Endodermal cell (in vitro differentiated cells): ENCODE results near the gene F3. TPM values are rescaled to one million over a fixed set of nuclear protein-coding genes. Genes with fewer than 3 reads are reported as not detected.

Experiments used
- DNase-seq: peaks from one replicate; pipeline ENCODE4 v3.0.0-alpha.2; 2017
- H3K27ac ChIP-seq: 2 replicates; pipeline ENCODE4 v1.5.1; 2013; ENCODE audit warnings: mild to moderate bottlenecking, low read depth, low read length, moderate library complexity
- H3K27me3 ChIP-seq: 2 replicates; pipeline ENCODE4 v1.6.1; 2013; ENCODE audit warnings: mild to moderate bottlenecking, low read length, moderate library complexity; ENCODE audit not compliant: insufficient read depth, control insufficient read depth, poor library complexity, severe bottlenecking
- H3K36me3 ChIP-seq: 2 replicates; pipeline ENCODE4 v1.7.0; 2013; ENCODE audit warnings: mild to moderate bottlenecking, low read length, moderate library complexity; ENCODE audit not compliant: control insufficient read depth, insufficient read depth
- H3K4me1 ChIP-seq: one replicate; pipeline ENCODE4 v1.7.0; 2013; ENCODE audit warnings: low read length; ENCODE audit not compliant: control insufficient read depth, insufficient read depth
- H3K4me3 ChIP-seq: 2 replicates; pipeline ENCODE4 v1.5.1; 2013; ENCODE audit warnings: mild to moderate bottlenecking, low read length, moderate library complexity
- H3K9ac ChIP-seq: 2 replicates; pipeline ENCODE4 v1.6.1; 2013; ENCODE audit warnings: mild to moderate bottlenecking, low read length, moderate library complexity; ENCODE audit not compliant: poor library complexity, severe bottlenecking; ENCODE audit errors: extremely low read depth
- H3K9me3 ChIP-seq: 2 replicates; pipeline ENCODE4 v1.6.1; 2013; ENCODE audit warnings: mild to moderate bottlenecking, low read length, moderate library complexity; ENCODE audit not compliant: control insufficient read depth
- H3K27ac Mint-ChIP-seq: 2 replicates; pipeline ENCODE4 v1.8.0; 2020; ENCODE audit warnings: mixed read lengths
- H3K27me3 Mint-ChIP-seq: 2 replicates; pipeline ENCODE4 v1.8.0; 2021; ENCODE audit warnings: mild to moderate bottlenecking, mixed read lengths; ENCODE audit not compliant: insufficient read depth
- H3K36me3 Mint-ChIP-seq: 2 replicates; pipeline ENCODE4 v1.8.0; 2020; ENCODE audit warnings: low read depth, mixed read lengths
- H3K4me1 Mint-ChIP-seq: 2 replicates; pipeline ENCODE4 v1.8.0; 2020; ENCODE audit warnings: mixed read lengths
- H3K4me3 Mint-ChIP-seq: 2 replicates; pipeline ENCODE4 v1.8.0; 2020; ENCODE audit warnings: mild to moderate bottlenecking, moderate library complexity, mixed read lengths
- H3K9me3 Mint-ChIP-seq: 2 replicates; pipeline ENCODE4 v1.8.0; 2020; ENCODE audit warnings: mild to moderate bottlenecking, mixed read lengths
- WGBS, 2 experiments: methylation state at CpG; one replicate each; pipeline versions ENCODE4 v1.1.5 to v1.1.7; 2013; ENCODE audit warnings: missing lambda C conversion rate in 2 of 2, mixed read lengths in 1 of 2; ENCODE audit not compliant: insufficient coverage in 1 of 2, insufficient read length in 1 of 2; 5-methylcytosine and 5-hydroxymethylcytosine counted together
- long read RNA-seq, 4 experiments: library from polyadenylated mRNA in 2 of 4; library from RNA in 1 of 4; library from capped mRNA in 1 of 4; stranded (forward) in 3 of 4; unstranded in 1 of 4; transcript quantifications; one replicate each; pipeline ENCODE4 v2.0.0, GENCODE V29; 2020 to 2021; ENCODE audit warnings: inconsistent platforms in 1 of 4
- polyA plus RNA-seq, 2 experiments: library from polyadenylated mRNA; stranded (reverse); fragments of 50-300 nt; gene quantifications; one replicate each; pipeline ENCODE4 v1.2.3, GENCODE V29; 2013
- total RNA-seq, 2 donors: library from RNA; stranded (reverse); fragmentation: NEBNext Ultra II Directional in 1 of 2; extraction: Animal tissue kit (Norgen Biotek cat#: 25700) in 1 of 2; gene quantifications; 2 replicates in 1 of 2; 3 replicates in 1 of 2; pipeline ENCODE4 v1.2.1, GENCODE V29; 2021
- TF ChIP-seq, protein P1 (sequence below): fragments of 200-600 bp; sonication (generic); conservative IDR thresholded peaks from 2 replicates; pipeline ENCODE4 v1.5.0; 2021; ENCODE audit warnings: antibody characterized with exemption, mild to moderate bottlenecking

Gene F3
- total RNA-seq: 10 to 100 TPM; 27.6 to 38.1 TPM
- polyA plus RNA-seq (2013, experiment 1 of 2): 13.1 TPM
- polyA plus RNA-seq (2013, experiment 2 of 2): 11.4 TPM
- long read RNA-seq, experiment 1, partial matches to known transcripts: 0 of 5 reads
- long read RNA-seq, experiment 1, other reads (novel, unspliced or antisense): 2 of 5 reads
- long read RNA-seq, experiment 2, transcript F3-201 (6 exons, 2,287 nt): major isoform, 23 of 29 reads
- long read RNA-seq, experiment 2, partial matches to known transcripts: 1 of 29 reads
- long read RNA-seq, experiment 2, other reads (novel, unspliced or antisense): 2 of 29 reads
- long read RNA-seq, experiment 3, transcript F3-201 (6 exons, 2,287 nt): major isoform, 41 of 55 reads
- long read RNA-seq, experiment 3, partial matches to known transcripts: 2 of 55 reads
- long read RNA-seq, experiment 3, other reads (novel, unspliced or antisense): 10 of 55 reads
- long read RNA-seq, experiment 4, transcript F3-201 (6 exons, 2,287 nt): major isoform, 7 of 9 reads
- long read RNA-seq, experiment 4, partial matches to known transcripts: 1 of 9 reads
- long read RNA-seq, experiment 4, other reads (novel, unspliced or antisense): 1 of 9 reads

DNA sequence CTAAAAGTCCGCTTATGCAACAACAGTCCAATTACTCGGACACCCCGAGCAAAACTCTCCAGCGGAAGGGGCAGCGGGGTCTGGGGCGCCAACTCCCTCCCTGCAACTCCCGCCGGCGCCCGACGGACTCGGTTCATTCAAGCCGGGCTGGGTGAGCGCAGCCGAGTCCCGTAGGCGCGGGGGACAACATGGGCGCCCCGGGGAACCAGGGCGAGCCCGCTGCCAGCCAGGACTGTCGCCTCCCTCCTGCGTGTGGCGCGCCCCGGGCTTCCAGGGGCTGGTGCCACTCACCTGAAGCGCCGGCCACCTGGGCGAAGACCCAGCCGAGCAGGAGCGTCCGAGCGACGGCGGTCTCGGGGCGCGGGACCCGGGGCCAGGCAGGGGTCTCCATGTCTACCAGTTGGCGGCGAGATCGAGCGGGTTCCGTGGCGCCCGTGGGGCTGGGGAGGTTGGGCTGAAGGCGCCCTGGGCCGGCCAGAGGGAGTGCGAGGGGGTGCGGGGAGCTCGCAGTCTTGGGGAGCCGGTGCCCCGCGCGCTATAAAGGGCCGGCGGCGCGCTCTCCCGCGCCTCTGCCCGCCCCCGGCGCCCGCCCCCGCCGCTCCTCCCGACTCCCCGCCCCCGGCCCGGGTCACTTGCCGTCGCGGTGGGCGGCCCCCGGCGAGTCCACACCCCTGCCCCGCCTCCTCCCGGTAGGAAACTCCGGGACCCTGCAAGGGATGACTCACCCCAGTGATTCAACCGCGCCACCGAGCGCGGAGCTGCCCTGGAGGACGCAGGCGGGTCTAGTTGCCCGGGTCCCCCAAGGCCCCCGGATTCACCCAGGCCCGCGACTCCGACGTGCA, at the start of gene F3:
Gene F3 (minus strand): TSS at position 514 of the 842 bp plus-strand sequence. CDS start 123 bp downstream, at position 391.
- peak within 1 kb of the TSS; percentile 91 for H3K27ac Mint-ChIP-seq
- peak; percentile 96 for DNase-seq
- H3K4me1 Mint-ChIP-seq: peaks cover 71% of the 10 kb centered on the region
- peak within 1 kb of the TSS; percentile 62 for H3K9ac ChIP-seq
- TF ChIP-seq, protein P1, sequence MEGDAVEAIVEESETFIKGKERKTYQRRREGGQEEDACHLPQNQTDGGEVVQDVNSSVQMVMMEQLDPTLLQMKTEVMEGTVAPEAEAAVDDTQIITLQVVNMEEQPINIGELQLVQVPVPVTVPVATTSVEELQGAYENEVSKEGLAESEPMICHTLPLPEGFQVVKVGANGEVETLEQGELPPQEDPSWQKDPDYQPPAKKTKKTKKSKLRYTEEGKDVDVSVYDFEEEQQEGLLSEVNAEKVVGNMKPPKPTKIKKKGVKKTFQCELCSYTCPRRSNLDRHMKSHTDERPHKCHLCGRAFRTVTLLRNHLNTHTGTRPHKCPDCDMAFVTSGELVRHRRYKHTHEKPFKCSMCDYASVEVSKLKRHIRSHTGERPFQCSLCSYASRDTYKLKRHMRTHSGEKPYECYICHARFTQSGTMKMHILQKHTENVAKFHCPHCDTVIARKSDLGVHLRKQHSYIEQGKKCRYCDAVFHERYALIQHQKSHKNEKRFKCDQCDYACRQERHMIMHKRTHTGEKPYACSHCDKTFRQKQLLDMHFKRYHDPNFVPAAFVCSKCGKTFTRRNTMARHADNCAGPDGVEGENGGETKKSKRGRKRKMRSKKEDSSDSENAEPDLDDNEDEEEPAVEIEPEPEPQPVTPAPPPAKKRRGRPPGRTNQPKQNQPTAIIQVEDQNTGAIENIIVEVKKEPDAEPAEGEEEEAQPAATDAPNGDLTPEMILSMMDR: peak; percentile 34
- peak within 1 kb of the TSS; percentile 94 for H3K4me3 ChIP-seq
- peaks cover 22% of the 10 kb centered on the region for H3K27me3 ChIP-seq
- peak within 1 kb of the TSS; percentile 88 for H3K4me3 Mint-ChIP-seq
- H3K27me3 Mint-ChIP-seq: peaks cover 16% of the 10 kb centered on the region
- no peaks in the 10 kb centered on the region for H3K9me3 Mint-ChIP-seq
- peaks cover 19% of the 10 kb centered on the region for H3K4me1 ChIP-seq
- H3K27ac ChIP-seq: no peak within 1 kb of the TSS
- WGBS, 2 experiments: 0% methylated on average over 14 to 94 of the region's 94 CpGs
- H3K36me3 Mint-ChIP-seq: peaks cover 21% of the 10 kb centered on the region
- no peaks in the 10 kb centered on the region for H3K9me3 ChIP-seq
- peaks cover 22% of the 10 kb centered on the region for H3K36me3 ChIP-seq

GRCh38 chr1:94590203-94591137, 48.9 kb upstream of the F3 start:
- Histone ChIP-seq H3K4me3 (no peak overlapping the region), H3K4me1 (no peaks in the 10 kb centered on the region), H3K27me3 (no peaks in the 10 kb centered on the region), H3K36me3 (no peaks in the 10 kb centered on the region), H3K9me3 (no peaks in the 10 kb centered on the region), H3K27ac (peak overlapping the region; percentile 12), H3K9ac (no peak overlapping the region)
- Mint-ChIP-seq H3K27ac (no peak overlapping the region), H3K9me3 (no peaks in the 10 kb centered on the region), H3K27me3 (no peaks in the 10 kb centered on the region), H3K4me1 (peaks cover 9% of the 10 kb centered on the region), H3K36me3 (no peaks in the 10 kb centered on the region), H3K4me3 (no peak overlapping the region)
- DNase-seq: no peak
- WGBS, 2 experiments: 83 to 95% methylated on average over 4 to 7 of the region's 7 CpGs
- TF ChIP-seq, protein P1: no peak
